Ishikawa (cell line): ENCODE measurements around the gene CALHM4.

ENCODE experiments used
- CEBPB ChIP-seq: IDR thresholded peaks from 2 replicates; pipeline ENCODE4 v1.6.1; 2012
- CREB1 ChIP-seq: IDR thresholded peaks from 2 replicates; pipeline ENCODE4 v1.6.1; 2012; ENCODE audit warnings: low read depth
- EGR1 ChIP-seq: IDR thresholded peaks from 2 replicates; pipeline ENCODE4 v1.6.1; 2012
- EP300 ChIP-seq: IDR thresholded peaks from 2 replicates; pipeline ENCODE4 v1.6.1; 2012; ENCODE audit warnings: borderline replicate concordance
- FOXM1 ChIP-seq: IDR thresholded peaks from 2 replicates; pipeline ENCODE4 v1.6.1; 2012; ENCODE audit warnings: low read depth, borderline replicate concordance
- NFIC ChIP-seq: IDR thresholded peaks from 2 replicates; pipeline ENCODE4 v1.6.1; 2012
- RAD21 ChIP-seq: IDR thresholded peaks from 2 replicates; pipeline ENCODE4 v1.6.1; 2012; ENCODE audit warnings: low read depth
- TAF1 ChIP-seq: IDR thresholded peaks from 2 replicates; pipeline ENCODE4 v1.6.1; 2012; ENCODE audit warnings: low read depth, mild to moderate bottlenecking
- TCF12 ChIP-seq: IDR thresholded peaks from 2 replicates; pipeline ENCODE4 v1.6.1; 2012; ENCODE audit warnings: low read depth
- TEAD4 ChIP-seq: IDR thresholded peaks from 2 replicates; pipeline ENCODE4 v1.6.1; 2012
- YY1 ChIP-seq: IDR thresholded peaks from 2 replicates; pipeline ENCODE4 v1.6.1; 2012; ENCODE audit warnings: low read depth
- ZBTB7A ChIP-seq: IDR thresholded peaks from 2 replicates; pipeline ENCODE4 v1.6.1; 2012; ENCODE audit warnings: low read depth
- TF ChIP-seq, protein P1 (sequence below): IDR thresholded peaks from 2 replicates; pipeline ENCODE4 v1.6.1; 2012
- TF ChIP-seq, protein P2 (sequence below): IDR thresholded peaks from 2 replicates; pipeline ENCODE4 v1.6.1; 2012
- TF ChIP-seq, protein P3 (sequence below): IDR thresholded peaks from 2 replicates; pipeline ENCODE4 v1.6.1; 2012; ENCODE audit warnings: low read depth, mild to moderate bottlenecking

The CALHM4 gene

GRCh38 chr6:116515141-116515540 lies 38.4 kb upstream of the CALHM4 start:
- TF ChIP-seq FOXM1: no peak
- no peak for TF ChIP-seq NFIC
- no peak for TF ChIP-seq TCF12

GRCh38 chr6:116518621-116519368 lies 34.8 kb upstream of the CALHM4 start:
- no peak for TF ChIP-seq FOXM1
- TF ChIP-seq TEAD4: no peak
- TF ChIP-seq, protein P1, sequence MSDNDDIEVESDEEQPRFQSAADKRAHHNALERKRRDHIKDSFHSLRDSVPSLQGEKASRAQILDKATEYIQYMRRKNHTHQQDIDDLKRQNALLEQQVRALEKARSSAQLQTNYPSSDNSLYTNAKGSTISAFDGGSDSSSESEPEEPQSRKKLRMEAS: no peak
- no peak for TF ChIP-seq YY1
- TF ChIP-seq EGR1: no peak
- TF ChIP-seq, protein P2, sequence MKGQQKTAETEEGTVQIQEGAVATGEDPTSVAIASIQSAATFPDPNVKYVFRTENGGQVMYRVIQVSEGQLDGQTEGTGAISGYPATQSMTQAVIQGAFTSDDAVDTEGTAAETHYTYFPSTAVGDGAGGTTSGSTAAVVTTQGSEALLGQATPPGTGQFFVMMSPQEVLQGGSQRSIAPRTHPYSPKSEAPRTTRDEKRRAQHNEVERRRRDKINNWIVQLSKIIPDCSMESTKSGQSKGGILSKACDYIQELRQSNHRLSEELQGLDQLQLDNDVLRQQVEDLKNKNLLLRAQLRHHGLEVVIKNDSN: no peak
- no peak for TF ChIP-seq CEBPB
- no peak for TF ChIP-seq EP300
- TF ChIP-seq CREB1: no peak
- TF ChIP-seq RAD21: no peak
- TF ChIP-seq TAF1: no peak
- TF ChIP-seq TCF12: no peak
- no peak for TF ChIP-seq NFIC
- TF ChIP-seq ZBTB7A: no peak

GRCh38 chr6:116522896-116523295 lies 30.7 kb upstream of the CALHM4 start:
- TF ChIP-seq NFIC (no peak), EP300 (no peak), CREB1 (no peak), YY1 (no peak), TAF1 (no peak), FOXM1 (no peak)
- TF ChIP-seq, protein P2: no peak
- TF ChIP-seq, protein P3, sequence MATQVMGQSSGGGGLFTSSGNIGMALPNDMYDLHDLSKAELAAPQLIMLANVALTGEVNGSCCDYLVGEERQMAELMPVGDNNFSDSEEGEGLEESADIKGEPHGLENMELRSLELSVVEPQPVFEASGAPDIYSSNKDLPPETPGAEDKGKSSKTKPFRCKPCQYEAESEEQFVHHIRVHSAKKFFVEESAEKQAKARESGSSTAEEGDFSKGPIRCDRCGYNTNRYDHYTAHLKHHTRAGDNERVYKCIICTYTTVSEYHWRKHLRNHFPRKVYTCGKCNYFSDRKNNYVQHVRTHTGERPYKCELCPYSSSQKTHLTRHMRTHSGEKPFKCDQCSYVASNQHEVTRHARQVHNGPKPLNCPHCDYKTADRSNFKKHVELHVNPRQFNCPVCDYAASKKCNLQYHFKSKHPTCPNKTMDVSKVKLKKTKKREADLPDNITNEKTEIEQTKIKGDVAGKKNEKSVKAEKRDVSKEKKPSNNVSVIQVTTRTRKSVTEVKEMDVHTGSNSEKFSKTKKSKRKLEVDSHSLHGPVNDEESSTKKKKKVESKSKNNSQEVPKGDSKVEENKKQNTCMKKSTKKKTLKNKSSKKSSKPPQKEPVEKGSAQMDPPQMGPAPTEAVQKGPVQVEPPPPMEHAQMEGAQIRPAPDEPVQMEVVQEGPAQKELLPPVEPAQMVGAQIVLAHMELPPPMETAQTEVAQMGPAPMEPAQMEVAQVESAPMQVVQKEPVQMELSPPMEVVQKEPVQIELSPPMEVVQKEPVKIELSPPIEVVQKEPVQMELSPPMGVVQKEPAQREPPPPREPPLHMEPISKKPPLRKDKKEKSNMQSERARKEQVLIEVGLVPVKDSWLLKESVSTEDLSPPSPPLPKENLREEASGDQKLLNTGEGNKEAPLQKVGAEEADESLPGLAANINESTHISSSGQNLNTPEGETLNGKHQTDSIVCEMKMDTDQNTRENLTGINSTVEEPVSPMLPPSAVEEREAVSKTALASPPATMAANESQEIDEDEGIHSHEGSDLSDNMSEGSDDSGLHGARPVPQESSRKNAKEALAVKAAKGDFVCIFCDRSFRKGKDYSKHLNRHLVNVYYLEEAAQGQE: no peak
- TF ChIP-seq, protein P1: no peak

GRCh38 chr6:116524236-116524635 lies 29.3 kb upstream of the CALHM4 start:
- TF ChIP-seq NFIC: no peak
- TF ChIP-seq RAD21: no peak
- no peak for TF ChIP-seq EP300
- no peak for TF ChIP-seq EGR1
- TF ChIP-seq, protein P3: no peak
- TF ChIP-seq, protein P1: no peak

DNA sequence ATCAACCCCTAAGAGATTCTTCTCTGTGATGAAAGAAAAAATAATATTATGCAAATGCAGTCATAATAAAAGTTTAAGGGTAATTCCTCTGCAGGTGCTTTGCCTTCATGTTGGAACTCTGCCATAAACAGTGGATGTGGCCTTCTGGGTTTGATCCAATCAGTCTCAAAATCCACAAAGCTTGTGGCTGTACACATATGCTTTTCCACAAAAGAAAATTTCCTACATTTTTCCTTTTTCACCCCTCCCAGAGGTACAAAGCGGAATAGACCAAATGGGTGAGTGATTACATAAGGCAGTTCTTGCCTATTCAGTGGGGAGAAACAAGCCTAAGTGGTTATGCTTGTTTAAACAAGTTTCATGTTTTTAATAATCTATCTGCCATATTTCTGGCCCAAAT lies 25.4 kb upstream of the CALHM4 start:
- TF ChIP-seq, protein P3: no peak
- TF ChIP-seq TCF12: no peak
- TF ChIP-seq TAF1: no peak
- TF ChIP-seq CREB1: no peak
